Cardiac atrium fibroblast (primary cell): ENCODE results near the gene MAST1. TPM values are rescaled to one million over a fixed set of nuclear protein-coding genes. Genes with fewer than 3 reads are reported as not detected.

Experiments used
- total RNA-seq: library from RNA; depleted of rRNA; stranded (reverse); fragments of >200 nt; gene quantifications from 2 replicates; pipeline ENCODE4 v1.2.3, GENCODE V29; 2015

The MAST1 gene
- total RNA-seq, result 0.32 TPM in 1 of 2 replicates, not detected in the other

GRCh38 chr19:12838182-12838885 lies at the start of gene MAST1:
Gene MAST1 (plus strand): TSS chr19:12838515. CDS start chr19:12838573, 58 bp downstream.

GRCh38 chr19:12791345-12792050 lies 46.8 kb upstream of the MAST1 start, which contains the start of gene JUNB:
Gene JUNB (plus strand): TSS chr19:12791486. CDS start chr19:12791772, 286 bp downstream.

GRCh38 chr19:12801466-12802266 lies 36.6 kb upstream of the MAST1 start, which contains the start of the genes PRDX2 and THSD8:
Gene PRDX2 (minus strand): TSS chr19:12801800. CDS start chr19:12801261, 539 bp downstream.
Gene THSD8 (plus strand): TSS chr19:12802069. CDS start chr19:12802072, 3 bp downstream.

GRCh38 chr19:12806242-12807081 lies 31.9 kb upstream of the MAST1 start, which contains the start of gene RNASEH2A:
Gene RNASEH2A (plus strand): TSS chr19:12806584. CDS start chr19:12806674, 90 bp downstream.

GRCh38 chr19:12834566-12834943 lies 3.8 kb upstream of the MAST1 start, which contains the start of gene RTBDN:
Gene RTBDN (minus strand): TSS chr19:12834579. CDS start chr19:12829979, 4,600 bp downstream.

GRCh38 chr19:12881172-12881808 lies 43.0 kb downstream of the MAST1 start, which contains the start of gene DNASE2:
Gene DNASE2 (minus strand): TSS chr19:12881449. CDS start chr19:12881375, 74 bp downstream.

GRCh38 chr19:12886969-12887747 lies 48.8 kb downstream of the MAST1 start, which contains the start of gene KLF1:
Gene KLF1 (minus strand): TSS chr19:12887201. CDS start chr19:12887140, 61 bp downstream.

GRCh38 chr19:12890787-12891552 lies 52.7 kb downstream of the MAST1 start, which contains the start of gene GCDH:
Gene GCDH (plus strand): TSS chr19:12891160. CDS start chr19:12891305, 145 bp downstream.

Other genes starting within 250 kb of the MAST1 start
- 4.7 and 7.1 TPM in 2 replicates for gene ZNF490, start 227.7 kb upstream of the MAST1 start, total RNA-seq
- gene ZNF791, start 227.6 kb upstream of the MAST1 start, total RNA-seq, result 6.3 and 6.9 TPM in 2 replicates
- 75.3 and 96.9 TPM in 2 replicates for gene MAN2B1, start 171.8 kb upstream of the MAST1 start, total RNA-seq
- gene WDR83, start 171.7 kb upstream of the MAST1 start, total RNA-seq, result 5.7 and 6.1 TPM in 2 replicates
- 52.3 and 60.5 TPM in 2 replicates for gene DHPS, start 156.6 kb upstream of the MAST1 start, total RNA-seq
- not detected in 2 replicates for gene GNG14, start 150.5 kb upstream of the MAST1 start, total RNA-seq
- 7.0 and 10.0 TPM in 2 replicates for gene FBXW9, start 141.9 kb upstream of the MAST1 start, total RNA-seq
- gene TNPO2, start 114.6 kb upstream of the MAST1 start, total RNA-seq, result 29.5 and 37.2 TPM in 2 replicates
- 307 and 330 TPM in 2 replicates for gene TRIR, start 103.8 kb upstream of the MAST1 start, total RNA-seq
- gene GET3, start 101.0 kb upstream of the MAST1 start, total RNA-seq, result 62.5 and 74.4 TPM in 2 replicates
- not detected in 2 replicates for gene BEST2, start 86.7 kb upstream of the MAST1 start, total RNA-seq
- gene HOOK2, start 63.0 kb upstream of the MAST1 start, total RNA-seq, result 11.7 and 22.7 TPM in 2 replicates
- 265 and 362 TPM in 2 replicates for gene JUNB, start 47.0 kb upstream of the MAST1 start, total RNA-seq
- 292 and 317 TPM in 2 replicates for gene PRDX2, start 36.7 kb upstream of the MAST1 start, total RNA-seq
- not detected in 2 replicates for gene THSD8, start 36.4 kb upstream of the MAST1 start, total RNA-seq
- gene RNASEH2A, start 31.9 kb upstream of the MAST1 start, total RNA-seq, result 4.4 and 7.4 TPM in 2 replicates
- not detected in 2 replicates for gene RTBDN, start 3.9 kb upstream of the MAST1 start, total RNA-seq
- 38.8 and 48.1 TPM in 2 replicates for gene DNASE2, start 42.9 kb downstream of the MAST1 start, total RNA-seq
- not detected in 2 replicates for gene KLF1, start 48.7 kb downstream of the MAST1 start, total RNA-seq
- 48.1 and 54.3 TPM in 2 replicates for gene GCDH, start 52.6 kb downstream of the MAST1 start, total RNA-seq
- gene SYCE2, start 80.8 kb downstream of the MAST1 start, total RNA-seq, result 0.16 TPM in 1 of 2 replicates, not detected in the other
- 48.0 and 52.2 TPM in 2 replicates for gene FARSA, start 95.2 kb downstream of the MAST1 start, total RNA-seq
- 1,632 and 1,793 TPM in 2 replicates for gene CALR, start 100.1 kb downstream of the MAST1 start, total RNA-seq
- 72.2 and 78.1 TPM in 2 replicates for gene RAD23A, start 107.3 kb downstream of the MAST1 start, total RNA-seq
- 36.6 and 45.5 TPM in 2 replicates for gene GADD45GIP1, start 118.7 kb downstream of the MAST1 start, total RNA-seq
- gene DAND5, start 131.1 kb downstream of the MAST1 start, total RNA-seq, result not detected in 2 replicates
- 47.3 and 63.2 TPM in 2 replicates for gene NFIX, start 157.0 kb downstream of the MAST1 start, total RNA-seq